Measurements from ENCODE around the gene DOK6. TPM values are rescaled to one million over a fixed set of nuclear protein-coding genes. Genes with fewer than 3 reads are reported as not detected.

The DOK6 gene
- total and polyA plus RNA-seq, 2 of the 13 experiments (the other 11 are each of a cell fraction or from before 2014, with no cell fraction given), result 17.0 to 17.2 TPM

- Histone ChIP-seq H4K20me1 (ENCODE audit: insufficient read depth, low read length) (no peaks in the 10 kb centered on the region), H3K9ac (ENCODE audit: insufficient read depth, low read depth, low read length) (no peak overlapping the region), H3K9me3 (ENCODE audit: low read length) (peaks cover 7% of the 10 kb centered on the region; the same call in 1 of the 2 replicates), H3K4me3 (replicated peaks in 1 of 3; ENCODE audit: insufficient read depth in 1 of 3, low read depth in 2 of 3, low read length in 3 of 3) (no peak overlapping the region), H2AFZ (ENCODE audit: low read length) (no peak overlapping the region), H3K79me2 (ENCODE audit: insufficient read depth, low read length) (no peaks in the 10 kb centered on the region), H3K36me3 (replicated peaks in 1 of 2; ENCODE audit: control insufficient read depth in 1 of 2, insufficient read depth in 2 of 2, low read length in 2 of 2) (no peaks in the 10 kb centered on the region), H3K27me3 (ENCODE audit: control insufficient read depth in 1 of 2, insufficient read depth in 2 of 2, low read length in 2 of 2) (no peaks in the 10 kb centered on the region), H3K4me2 (ENCODE audit: low read depth, low read length) (no peak overlapping the region), H3K27ac (ENCODE audit: extremely low read length, insufficient read depth, low read length) (no peak overlapping the region), H3K4me1 (ENCODE audit: insufficient read depth, low read length) (peaks cover 22% of the 10 kb centered on the region)
- no peak for TF ChIP-seq RAD21 (CRISPR knock-in tag; IDR thresholded peaks at IDR 0.05)
- no peak for TF ChIP-seq ZSCAN9 (CRISPR knock-in tag; IDR thresholded peaks at IDR 0.05; ENCODE audit: borderline replicate concordance)
- no peak for TF ChIP-seq KMT2B (CRISPR knock-in tag; IDR thresholded peaks at IDR 0.05)
- TF ChIP-seq ZNF563 (CRISPR knock-in tag; IDR thresholded peaks at IDR 0.05), result no peak
- CTCF ChIA-PET (ENCODE audit: low intra/inter-chr PET ratio, low total read pairs), result no interaction called here
- ATAC-seq (no peak), FAIRE-seq (no peak), DNase-seq (ENCODE audit: low spot score) (no peak)
- in situ Hi-C loops (cut with HindIII; ENCODE audit: extremely low pct_ligation_motif_present, low pct_unique_long_range_greater_than_20kb) (no loop called here), intact Hi-C loops (cut with micrococcal nuclease; ENCODE audit: unreplicated experiment) (no loop called here)
- 83% methylated on average over 1 of the region's 1 CpG for WGBS (ENCODE audit: low lambda C conversion rate)
- POLR2A ChIA-PET, result no interaction called here
- BruUV-seq (replicated peaks), result no TSS peak
Observed at GRCh38 chr18:69730664-69731063, 330.0 kb downstream of the DOK6 start.

- H3K36me3 ChIP-seq (replicated peaks in 1 of 2; ENCODE audit: control insufficient read depth in 1 of 2, insufficient read depth in 2 of 2, low read length in 2 of 2), result no peaks in the 10 kb centered on the region
- 67% methylated on average over 2 of the region's 2 CpGs for WGBS (ENCODE audit: low lambda C conversion rate)
- no peak overlapping the region for H3K9ac ChIP-seq (ENCODE audit: insufficient read depth, low read depth, low read length)
- in situ Hi-C loops (cut with HindIII; ENCODE audit: extremely low pct_ligation_motif_present, low pct_unique_long_range_greater_than_20kb), result no loop called here
- H3K79me2 ChIP-seq (ENCODE audit: insufficient read depth, low read length), result no peaks in the 10 kb centered on the region
- H3K4me2 ChIP-seq (ENCODE audit: low read depth, low read length), result no peak overlapping the region
- H3K9me3 ChIP-seq (ENCODE audit: low read length), result peaks cover 7% of the 10 kb centered on the region; the same call in 1 of the 2 replicates
- BruUV-seq (replicated peaks), result no TSS peak
- DNase-seq (ENCODE audit: low spot score) (no peak), FAIRE-seq (no peak), ATAC-seq (no peak)
- H4K20me1 ChIP-seq (ENCODE audit: insufficient read depth, low read length), result no peaks in the 10 kb centered on the region
- no peak overlapping the region for H3K27ac ChIP-seq (ENCODE audit: extremely low read length, insufficient read depth, low read length)
- intact Hi-C loops (cut with micrococcal nuclease; ENCODE audit: unreplicated experiment), result no loop called here
- CTCF ChIA-PET (ENCODE audit: low intra/inter-chr PET ratio, low total read pairs), result no interaction called here
- H3K27me3 ChIP-seq (ENCODE audit: control insufficient read depth in 1 of 2, insufficient read depth in 2 of 2, low read length in 2 of 2), result no peaks in the 10 kb centered on the region
- POLR2A ChIA-PET, result no interaction called here
- H3K4me1 ChIP-seq (ENCODE audit: insufficient read depth, low read length), result no peaks in the 10 kb centered on the region
- H2AFZ ChIP-seq (ENCODE audit: low read length), result no peak overlapping the region
- H3K4me3 ChIP-seq (replicated peaks in 1 of 3; ENCODE audit: insufficient read depth in 1 of 3, low read depth in 2 of 3, low read length in 3 of 3), result no peak overlapping the region
- no peak for TF ChIP-seq PAX8 (CRISPR knock-in tag; IDR thresholded peaks at IDR 0.05; ENCODE audit: borderline replicate concordance)
- no peak for TF ChIP-seq ZBTB14 (CRISPR knock-in tag; IDR thresholded peaks at IDR 0.05)
- no peak for TF ChIP-seq HNRNPH1 (optimal IDR thresholded peaks at IDR 0.05; ENCODE audit: low read depth, low read length)
- TF ChIP-seq ZNF713 (CRISPR knock-in tag; IDR thresholded peaks at IDR 0.05), result no peak
- no peak for TF ChIP-seq ZNF460 (CRISPR knock-in tag; IDR thresholded peaks at IDR 0.05; ENCODE audit: borderline replicate concordance)
- no peak for TF ChIP-seq ARID3A (IDR thresholded peaks at IDR 0.05; ENCODE audit: low read depth, low read length)
- no peak for TF ChIP-seq MLX (CRISPR knock-in tag; IDR thresholded peaks at IDR 0.05)
- TF ChIP-seq THAP9 (CRISPR knock-in tag; IDR thresholded peaks at IDR 0.05; ENCODE audit: borderline replicate concordance), result no peak
- TF ChIP-seq NKX3-1 (CRISPR knock-in tag; IDR thresholded peaks at IDR 0.05), result no peak
Observed at GRCh38 chr18:69734536-69734935, 333.8 kb downstream of the DOK6 start.
